WTC11 (cell line): ENCODE results near the gene PCBP3. TPM values are rescaled to one million over a fixed set of nuclear protein-coding genes. Genes with fewer than 3 reads are reported as not detected.

ENCODE experiments used
- ATAC-seq: fragments of 200-7000 bp; cut with Tn5 transposase; 2 replicates; pipeline ENCODE4 v1.10.0; 2021; ENCODE audit warnings: mild to moderate bottlenecking, moderate library complexity
- CTCF ChIA-PET: fragments of 300-600 bp; sonication (Branson Sonifier 250); formaldehyde crosslinking; loops from one replicate; lab custom pipeline; 2021; ENCODE audit warnings: antibody characterized with exemption; lab: Charles Lee
- POLR2A ChIA-PET: fragments of 350-600 bp; sonication (Branson Sonifier 250); formaldehyde crosslinking; loops from one replicate; lab custom pipeline; 2021; ENCODE audit warnings: antibody characterized with exemption; lab: Charles Lee
- DNase-seq: peaks from one replicate; pipeline ENCODE4 v3.0.0; 2021; ENCODE audit warnings: low spot score
- H3K27ac Mint-ChIP-seq: 2 replicates; pipeline ENCODE4 v1.8.0; 2021; ENCODE audit warnings: mixed read lengths
- H3K27me3 Mint-ChIP-seq: 2 replicates; pipeline ENCODE4 v1.8.0; 2021; ENCODE audit warnings: low read depth, mild to moderate bottlenecking, moderate library complexity, mixed read lengths
- H3K36me3 Mint-ChIP-seq: 2 replicates; pipeline ENCODE4 v1.8.0; 2021; ENCODE audit warnings: mixed read lengths
- H3K4me1 Mint-ChIP-seq: 2 replicates; pipeline ENCODE4 v1.8.0; 2022; ENCODE audit warnings: mixed read lengths
- H3K4me3 Mint-ChIP-seq: 2 replicates; pipeline ENCODE4 v1.8.0; 2021; ENCODE audit warnings: mild to moderate bottlenecking, moderate library complexity, mixed read lengths
- H3K9me3 Mint-ChIP-seq: 2 replicates; pipeline ENCODE4 v1.8.0; 2021; ENCODE audit warnings: mixed read lengths
- AR ChIP-seq: fragments of 250-450 bp; sonication (Bioruptor Pico); IDR thresholded peaks from 2 replicates; pipeline ENCODE4 v1.9.0; 2021; ENCODE audit warnings: mild to moderate bottlenecking
- ATF1 ChIP-seq: sonication (generic); formaldehyde crosslinking; IDR thresholded peaks from 2 replicates; pipeline ENCODE4 v1.8.1; 2023; ENCODE audit warnings: mild to moderate bottlenecking, moderate library complexity, missing genetic modification reagents
- ATF2 ChIP-seq: sonication (generic); formaldehyde crosslinking; IDR thresholded peaks from 2 replicates; pipeline ENCODE4 v1.8.1; 2022; ENCODE audit warnings: low read depth, missing genetic modification reagents, borderline replicate concordance
- CDX4 ChIP-seq: fragments of 250-450 bp; sonication (Bioruptor Pico); IDR thresholded peaks from 2 replicates; pipeline ENCODE4 v1.9.0; 2021; ENCODE audit warnings: moderate library complexity, mild to moderate bottlenecking, inconsistent platforms, borderline replicate concordance
- E2F4 ChIP-seq: sonication (generic); formaldehyde crosslinking; IDR thresholded peaks from 2 replicates; pipeline ENCODE4 v1.8.1; 2022; ENCODE audit warnings: low read depth, mild to moderate bottlenecking, moderate library complexity, missing genetic modification reagents, borderline replicate concordance
- FOXK1 ChIP-seq: sonication (generic); formaldehyde crosslinking; IDR thresholded peaks from 2 replicates; pipeline ENCODE4 v1.8.0; 2022; ENCODE audit warnings: mild to moderate bottlenecking, moderate library complexity, missing genetic modification reagents
- GABPB1 ChIP-seq: sonication (generic); formaldehyde crosslinking; IDR thresholded peaks from 2 replicates; pipeline ENCODE4 v1.8.1; 2023; ENCODE audit warnings: mild to moderate bottlenecking, missing genetic modification reagents
- KAT7 ChIP-seq: sonication (generic); formaldehyde crosslinking; IDR thresholded peaks from 2 replicates; pipeline ENCODE4 v1.8.1; 2023; ENCODE audit warnings: missing genetic modification reagents, mild to moderate bottlenecking, borderline replicate concordance
- MLX ChIP-seq: sonication (generic); formaldehyde crosslinking; IDR thresholded peaks from 2 replicates; pipeline ENCODE4 v1.8.1; 2023; ENCODE audit warnings: mild to moderate bottlenecking, missing genetic modification reagents, moderate library complexity
- NFYB ChIP-seq: sonication (generic); formaldehyde crosslinking; conservative IDR thresholded peaks from 2 replicates; pipeline ENCODE4 v1.8.0; 2022; ENCODE audit warnings: low read depth, missing genetic modification reagents
- NR2C2 ChIP-seq: sonication (generic); formaldehyde crosslinking; IDR thresholded peaks from 2 replicates; pipeline ENCODE4 v1.8.0; 2022; ENCODE audit warnings: mild to moderate bottlenecking, missing genetic modification reagents
- NR3C1 ChIP-seq: sonication (generic); formaldehyde crosslinking; conservative IDR thresholded peaks from 2 replicates; pipeline ENCODE4 v1.8.1; 2023; ENCODE audit warnings: low read depth, mild to moderate bottlenecking, missing genetic modification reagents
- PREB ChIP-seq: sonication (generic); formaldehyde crosslinking; IDR thresholded peaks from 2 replicates; pipeline ENCODE4 v1.8.1; 2022; ENCODE audit warnings: mild to moderate bottlenecking, missing genetic modification reagents, moderate library complexity, borderline replicate concordance
- SOX15 ChIP-seq: fragments of 250-450 bp; sonication (Bioruptor Pico); IDR thresholded peaks from 2 replicates; pipeline ENCODE4 v1.9.0; 2021; ENCODE audit warnings: mild to moderate bottlenecking
- ZBTB43 ChIP-seq: sonication (generic); formaldehyde crosslinking; IDR thresholded peaks from 2 replicates; pipeline ENCODE4 v1.8.1; 2023; ENCODE audit warnings: mild to moderate bottlenecking, missing genetic modification reagents
- ZNF423 ChIP-seq: fragments of 250-450 bp; sonication (Bioruptor Pico); IDR thresholded peaks from 2 replicates; pipeline ENCODE4 v2.1.2; 2022; ENCODE audit warnings: mild to moderate bottlenecking, moderate library complexity
- total RNA-seq: library from RNA; stranded (reverse); gene quantifications from 3 replicates; pipeline ENCODE4 v1.2.3, GENCODE V29; 2021

Gene PCBP3
- total RNA-seq, 1 experiment from 2014 or later, result 8.5 TPM

- ChIA-PET POLR2A (no interaction called here), CTCF (interaction anchor here (1.3 to 3.2 kb wide), 2 partner anchors 9 to 162 kb away, joined by 3 to 34 read pairs; no protein-coding TSS in a partner anchor)
- peaks cover 12% of the 10 kb centered on the region for H3K36me3 Mint-ChIP-seq
Observed at GRCh38 chr21:45980697-45981096, 337.2 kb downstream of the PCBP3 start.

GRCh38 chr21:45981151-45982091, 337.9 kb downstream of the PCBP3 start, which contains the start of gene COL6A1:
Gene COL6A1, plus strand, starts transcription at chr21:45981770. Its CDS starts 81 bp downstream, at chr21:45981851.
- CTCF ChIA-PET, result interaction anchor here (0.7 to 3.2 kb wide), 4 partner anchors 10 to 162 kb away, joined by 3 to 34 read pairs (median 3); no protein-coding TSS in a partner anchor
- DNase-seq (peak; percentile 79), ATAC-seq (peak; percentile 76)
- Mint-ChIP-seq H3K27ac (no peak within 1 kb of the TSS), H3K4me1 (peaks cover 18% of the 10 kb centered on the region), H3K27me3 (peaks cover 7% of the 10 kb centered on the region), H3K36me3 (peaks cover 15% of the 10 kb centered on the region), H3K9me3 (no peaks in the 10 kb centered on the region), H3K4me3 (peak within 1 kb of the TSS; percentile 73)
- POLR2A ChIA-PET, result interaction anchor here (0.5 to 1.2 kb wide), 2 partner anchors 8 to 1711 kb away, joined by 3 to 4 read pairs; no protein-coding TSS in a partner anchor
- TF ChIP-seq KAT7, result no peak
- no peak for TF ChIP-seq CDX4
- TF ChIP-seq ATF1 (CRISPR knock-in tag), result no peak
- 0 out of 2 replicates have a peak, but pooled peaks have one; percentile 42 for TF ChIP-seq E2F4 (CRISPR knock-in tag)
- no peak for TF ChIP-seq NR3C1 (CRISPR knock-in tag)
- TF ChIP-seq ZNF423 (CRISPR knock-in tag), result no peak
- TF ChIP-seq ZBTB43 (CRISPR knock-in tag), result peak; percentile 39; the same call in 1 of the 2 replicates

More at GRCh38 chr21:45980697-45981096, 337.2 kb downstream of the PCBP3 start:
- ATAC-seq (no peak), DNase-seq (no peak)
- peaks cover 25% of the 10 kb centered on the region for H3K4me1 Mint-ChIP-seq
- peaks cover 7% of the 10 kb centered on the region for H3K27me3 Mint-ChIP-seq
- H3K9me3 Mint-ChIP-seq, result no peaks in the 10 kb centered on the region
- TF ChIP-seq CDX4 (no peak), GABPB1 (CRISPR knock-in tag) (no peak), ATF1 (CRISPR knock-in tag) (no peak), MLX (CRISPR knock-in tag) (no peak), SOX15 (no peak), NR2C2 (CRISPR knock-in tag) (no peak), FOXK1 (CRISPR knock-in tag) (no peak), ATF2 (CRISPR knock-in tag) (no peak), PREB (CRISPR knock-in tag) (no peak), AR (CRISPR knock-in tag) (no peak), NFYB (CRISPR knock-in tag) (no peak)
- H3K27ac Mint-ChIP-seq, result no peak overlapping the region
- no peak overlapping the region for H3K4me3 Mint-ChIP-seq
